Left renal cortex interstitium (tissue), 4 donors: ENCODE measurements around the gene ASF1A. TPM values are rescaled to one million over a fixed set of nuclear protein-coding genes. Genes with fewer than 3 reads are reported as not detected.

Source experiments
- polyA plus RNA-seq, 4 donors: library from polyadenylated mRNA; unstranded; fragments of 120-200 nt; gene quantifications; one replicate each; pipeline ENCODE4 v1.2.1, GENCODE V29; 2013; ENCODE audit not compliant: insufficient read length in 4 of 4

Gene ASF1A
- polyA plus RNA-seq, 4 donors, result 30.5 to 44.7 (median 37.5) TPM

Other genes starting within 250 kb of the ASF1A start
- gene CEP85L, start 242.6 kb upstream of the ASF1A start, polyA plus RNA-seq, result 1 to 10 TPM; 6.5 to 8.6 (median 7.7) TPM
- 10 to 100 TPM; 22.9 to 27.3 (median 25.2) TPM for gene MCM9, start 41.0 kb downstream of the ASF1A start, polyA plus RNA-seq
- 10 to 100 TPM in 2 of 4 donors, 1 to 10 TPM in 2; 8.2 to 12.9 (median 9.6) TPM for gene FAM184A, start 184.5 kb downstream of the ASF1A start, polyA plus RNA-seq